Suprapubic skin (tissue), 4 donors: ENCODE results near the gene PAPSS2.

Experiments
- EP300 ChIP-seq: sonication (generic); formaldehyde crosslinking; IDR thresholded peaks from one replicate; pipeline ENCODE4 v1.6.1; 2017; ENCODE audit warnings: antibody characterized with exemption
- POLR2A ChIP-seq, 2 donors: fragments of 450-650 bp; IDR thresholded peaks; one replicate each; pipeline ENCODE4 v1.6.1; 2017; ENCODE audit warnings: antibody characterized with exemption in 2 of 2, mild to moderate bottlenecking in 2 of 2, moderate library complexity in 2 of 2
- POLR2AphosphoS5 ChIP-seq, 3 donors: sonication (generic); formaldehyde crosslinking; IDR thresholded peaks; one replicate each; pipeline ENCODE4 v1.6.1; 2017; ENCODE audit warnings: antibody characterized with exemption in 3 of 3
- TF ChIP-seq, protein P1 (sequence below), 2 donors: fragments of 200-600 bp in 1 of 2; fragments of 450-650 bp in 1 of 2; sonication (generic) in 1 of 2; IDR thresholded peaks; one replicate each; pipeline ENCODE4 v1.5.1; 2016 to 2019; ENCODE audit warnings: antibody characterized with exemption in 2 of 2, mild to moderate bottlenecking in 1 of 2, moderate library complexity in 1 of 2

DNA sequence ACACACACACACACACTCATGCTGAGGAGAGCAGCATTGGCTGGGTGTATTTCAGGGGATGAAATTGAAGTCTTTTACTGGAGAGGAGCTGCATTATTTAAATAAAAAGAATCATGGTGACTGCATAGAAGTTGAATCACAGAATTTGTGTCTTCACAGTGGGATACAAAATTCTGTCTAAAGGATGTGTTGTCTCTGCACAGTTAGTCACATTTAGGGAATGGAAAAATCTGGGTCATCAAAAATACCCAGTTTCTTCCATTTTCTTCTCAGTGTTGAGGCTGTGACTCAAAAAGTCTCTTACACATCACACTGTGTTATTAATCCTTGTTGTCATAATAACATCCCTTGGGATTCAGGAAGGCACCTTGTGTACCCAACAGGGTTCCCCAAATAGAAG lies 10.9 kb downstream of the PAPSS2 start:
- TF ChIP-seq POLR2A (IDR thresholded peaks at IDR 0.05) (no peak), POLR2AphosphoS5 (IDR thresholded peaks at IDR 0.05) (no peak), EP300 (no peak)
- TF ChIP-seq, protein P1, sequence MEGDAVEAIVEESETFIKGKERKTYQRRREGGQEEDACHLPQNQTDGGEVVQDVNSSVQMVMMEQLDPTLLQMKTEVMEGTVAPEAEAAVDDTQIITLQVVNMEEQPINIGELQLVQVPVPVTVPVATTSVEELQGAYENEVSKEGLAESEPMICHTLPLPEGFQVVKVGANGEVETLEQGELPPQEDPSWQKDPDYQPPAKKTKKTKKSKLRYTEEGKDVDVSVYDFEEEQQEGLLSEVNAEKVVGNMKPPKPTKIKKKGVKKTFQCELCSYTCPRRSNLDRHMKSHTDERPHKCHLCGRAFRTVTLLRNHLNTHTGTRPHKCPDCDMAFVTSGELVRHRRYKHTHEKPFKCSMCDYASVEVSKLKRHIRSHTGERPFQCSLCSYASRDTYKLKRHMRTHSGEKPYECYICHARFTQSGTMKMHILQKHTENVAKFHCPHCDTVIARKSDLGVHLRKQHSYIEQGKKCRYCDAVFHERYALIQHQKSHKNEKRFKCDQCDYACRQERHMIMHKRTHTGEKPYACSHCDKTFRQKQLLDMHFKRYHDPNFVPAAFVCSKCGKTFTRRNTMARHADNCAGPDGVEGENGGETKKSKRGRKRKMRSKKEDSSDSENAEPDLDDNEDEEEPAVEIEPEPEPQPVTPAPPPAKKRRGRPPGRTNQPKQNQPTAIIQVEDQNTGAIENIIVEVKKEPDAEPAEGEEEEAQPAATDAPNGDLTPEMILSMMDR (IDR thresholded peaks at IDR 0.05) = no peak
